ENCODE results near the gene RNU5D-1.
"Not testable (repeated sequence)": the region's sequence is repeated elsewhere in the genome, so short reads cannot be mapped to it uniquely, and the experiment has no call there.

The RNU5D-1 gene

DNA sequence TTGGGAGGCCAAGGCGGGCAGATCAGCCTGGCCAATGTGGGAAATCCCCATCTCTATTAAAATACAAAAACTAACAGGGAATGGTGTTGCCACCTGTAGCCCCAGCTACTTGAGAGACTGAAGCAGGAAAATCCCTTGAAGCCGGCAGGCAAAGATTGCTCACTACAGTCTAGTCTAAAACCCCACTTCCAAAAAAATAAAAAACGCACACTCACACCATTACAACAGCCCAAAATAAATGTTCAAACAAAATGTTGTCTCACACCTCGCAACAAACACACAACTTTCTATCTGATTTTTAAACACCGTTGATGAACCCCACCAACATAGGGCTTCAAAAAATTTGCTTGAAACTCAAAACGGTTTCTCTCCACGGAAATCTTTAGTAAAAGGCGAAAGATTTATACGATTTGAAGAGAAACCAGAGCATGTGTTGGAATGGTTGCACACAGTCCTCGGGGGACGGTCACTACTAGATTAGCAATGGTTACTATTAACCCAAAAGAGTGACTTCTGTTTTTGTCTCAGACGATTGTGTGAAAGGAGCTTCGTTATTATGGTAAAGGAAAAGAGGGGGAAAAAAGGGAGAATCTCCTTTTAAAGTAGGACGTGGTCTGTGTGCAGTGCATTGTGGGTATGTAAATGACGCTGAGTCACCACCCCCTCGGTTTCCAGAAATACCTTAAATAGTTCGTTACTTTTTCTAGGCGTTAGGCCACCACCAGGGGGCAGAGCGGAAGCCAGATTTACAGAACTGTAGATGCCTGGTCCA is at the start of gene RNU5D-1:
Gene RNU5D-1, minus strand, starts transcription at position 430 of the 772 bp plus-strand sequence.
- no peak for FAIRE-seq

DNA sequence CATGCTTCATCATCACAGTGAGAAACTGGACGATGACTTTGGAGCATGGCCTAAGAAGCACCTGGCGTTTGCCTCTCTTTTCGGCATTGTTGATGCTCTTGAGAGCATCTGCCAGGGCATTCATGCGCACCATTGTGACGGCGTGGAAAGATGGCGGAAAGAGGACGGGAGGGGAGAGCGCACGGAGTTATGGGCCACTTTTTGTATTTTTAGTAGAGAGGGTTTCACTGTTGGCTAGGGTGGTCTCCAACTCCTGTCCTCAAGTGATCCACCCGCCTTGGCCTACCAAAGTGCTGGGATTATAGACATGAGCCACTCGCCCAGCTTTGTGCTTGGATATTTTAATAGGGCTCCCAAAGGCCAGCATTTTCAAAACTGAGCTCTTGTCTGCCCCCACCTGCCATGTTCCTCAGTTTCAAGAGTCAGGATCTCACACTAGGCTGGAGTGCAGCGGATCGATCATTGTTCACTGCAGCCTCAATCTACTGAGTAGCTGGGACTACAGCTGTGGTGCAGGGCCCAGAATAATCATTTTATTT is 49.7 kb upstream of the RNU5D-1 start:
- peak; percentile 46 for FAIRE-seq

DNA sequence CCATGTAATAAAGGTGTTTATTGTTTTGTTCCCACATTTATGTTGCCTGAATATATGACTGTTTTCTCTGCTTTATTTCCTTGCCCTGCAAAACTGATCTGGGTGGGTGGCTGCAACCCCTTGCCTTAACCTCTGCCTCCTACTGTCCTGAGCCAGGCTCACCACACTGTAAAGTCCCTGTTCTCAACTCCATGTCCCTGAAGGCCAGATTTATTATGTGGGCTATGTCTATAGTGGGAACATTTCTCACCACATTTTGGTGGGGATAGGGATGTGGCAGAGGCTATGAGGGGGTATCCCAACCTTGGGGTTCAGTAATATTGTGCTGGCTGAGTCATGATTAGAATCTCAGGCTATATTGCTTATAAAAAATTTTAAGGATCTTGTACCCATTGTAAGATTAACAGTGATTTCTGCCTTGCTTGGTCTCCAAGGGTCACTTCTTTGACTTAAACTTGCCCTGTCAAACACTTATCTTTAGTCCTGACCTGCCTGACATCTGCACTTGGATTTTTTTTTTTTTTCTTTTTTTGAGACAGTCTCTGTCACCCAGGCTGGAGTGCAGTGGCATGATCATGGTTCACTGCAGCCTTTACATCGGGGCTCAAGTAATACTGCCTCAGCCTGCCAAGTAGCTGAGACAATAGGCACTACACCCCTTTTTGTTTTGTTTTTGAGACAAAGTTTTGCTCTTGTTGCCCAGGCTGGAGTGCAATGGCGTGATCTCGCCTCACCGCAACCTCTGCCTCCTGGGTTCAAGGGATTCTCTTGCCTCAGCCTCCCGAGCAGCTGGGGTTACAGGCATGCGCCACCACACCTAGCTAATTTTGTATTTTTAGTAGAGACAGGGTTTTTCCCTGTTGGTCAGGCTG is 48.0 kb upstream of the RNU5D-1 start:
- FAIRE-seq: no peak

DNA sequence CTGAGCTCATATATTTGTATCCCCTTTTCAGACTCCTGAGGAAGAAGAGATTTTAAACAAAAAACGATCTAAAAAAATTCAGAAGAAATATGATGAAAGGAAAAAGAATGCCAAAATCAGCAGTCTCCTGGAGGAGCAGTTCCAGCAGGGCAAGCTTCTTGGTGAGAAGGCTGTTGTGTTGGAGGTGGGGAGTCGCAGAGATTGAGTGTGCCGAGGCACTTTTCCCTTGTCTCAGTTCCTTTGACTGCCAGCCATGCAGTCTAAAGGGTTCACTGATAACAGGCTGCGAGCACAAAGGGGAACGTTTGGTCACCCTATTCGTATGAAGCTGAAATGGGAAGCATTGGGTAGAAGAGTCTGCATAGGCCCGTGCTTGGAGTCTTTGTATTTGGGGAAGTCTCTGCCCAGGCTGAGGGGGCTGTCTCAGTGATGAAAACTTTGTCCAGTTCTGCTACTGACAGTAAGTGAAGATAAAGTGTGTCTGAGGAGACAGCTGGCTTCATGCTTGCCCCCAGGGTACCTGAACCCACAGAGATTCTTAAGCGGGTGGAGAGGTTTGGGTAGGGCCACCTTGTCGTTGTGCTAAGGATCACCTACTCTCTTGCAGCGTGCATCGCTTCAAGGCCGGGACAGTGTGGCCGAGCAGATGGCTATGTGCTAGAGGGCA is 47.1 kb upstream of the RNU5D-1 start:
- no peak for FAIRE-seq

DNA sequence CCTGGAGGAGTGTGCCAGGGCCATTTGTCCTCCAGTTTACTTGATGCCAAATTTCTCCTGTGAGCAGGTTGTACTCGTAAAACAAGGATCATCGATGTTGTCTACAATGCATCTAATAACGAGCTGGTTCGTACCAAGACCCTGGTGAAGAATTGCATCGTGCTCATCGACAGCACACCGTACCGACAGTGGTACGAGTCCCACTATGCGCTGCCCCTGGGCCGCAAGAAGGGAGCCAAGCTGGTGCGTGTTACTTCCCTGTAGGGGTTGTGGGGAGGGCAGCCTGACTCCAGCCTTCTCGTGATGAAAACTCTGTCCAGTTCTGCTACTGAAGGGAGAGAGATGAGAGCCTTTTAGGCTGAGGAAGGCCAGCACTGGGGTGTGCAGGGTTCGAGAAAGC is 46.6 kb upstream of the RNU5D-1 start:
- FAIRE-seq: no peak

DNA sequence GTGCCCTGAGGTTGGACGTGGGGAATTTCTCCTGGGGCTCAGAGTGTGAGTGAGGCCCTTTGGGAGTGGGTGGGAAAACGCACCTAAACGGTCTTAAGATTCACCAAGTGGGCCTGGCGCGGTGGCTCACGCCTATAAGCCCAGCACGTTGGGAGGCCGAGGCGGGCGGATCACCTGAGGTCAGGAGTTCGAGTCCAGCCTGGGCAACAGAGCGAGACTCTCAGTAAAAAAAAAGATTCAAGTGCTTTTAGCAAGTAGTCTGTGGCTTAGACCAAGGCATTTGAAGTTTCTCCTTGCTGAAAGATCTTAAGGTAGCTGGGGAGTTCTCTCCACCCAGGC is 45.7 kb upstream of the RNU5D-1 start:
- no peak for FAIRE-seq

DNA sequence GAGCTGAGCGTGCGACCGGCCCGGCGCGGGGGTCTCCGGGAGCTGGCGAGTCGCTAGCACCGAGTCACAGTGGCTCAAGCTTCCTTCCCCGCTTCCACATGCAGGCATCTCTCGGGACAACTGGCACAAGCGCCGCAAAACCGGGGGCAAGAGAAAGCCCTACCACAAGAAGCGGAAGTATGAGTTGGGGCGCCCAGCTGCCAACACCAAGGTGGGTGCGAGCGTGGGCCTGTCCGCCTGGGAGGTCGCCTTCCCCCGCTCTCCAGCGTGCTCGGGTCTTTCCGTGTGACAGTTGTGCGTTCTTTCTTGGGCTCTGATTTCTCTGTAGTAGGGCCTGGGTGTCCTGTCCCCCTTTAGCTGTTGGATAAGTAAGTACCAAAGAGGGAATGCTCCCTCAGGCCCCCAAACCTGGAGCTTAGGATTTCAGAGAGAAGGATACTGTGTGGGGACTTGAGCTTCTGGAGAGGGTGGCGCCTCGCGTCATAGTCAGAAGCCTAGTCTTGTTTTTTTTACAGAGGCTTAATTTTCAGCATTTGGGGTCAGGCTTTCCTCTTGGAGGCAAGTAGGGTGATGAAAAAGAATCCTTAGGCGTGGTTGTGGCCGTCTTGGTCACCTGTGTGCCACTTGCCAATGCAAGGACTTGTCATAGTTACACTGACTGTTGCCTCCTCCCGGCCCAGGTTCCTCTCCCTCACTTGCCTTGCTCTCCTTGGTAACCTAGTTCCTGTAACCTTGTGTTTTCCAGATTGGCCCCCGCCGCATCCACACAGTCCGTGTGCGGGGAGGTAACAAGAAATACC is 45.2 kb upstream of the RNU5D-1 start:
- no peak for FAIRE-seq

DNA sequence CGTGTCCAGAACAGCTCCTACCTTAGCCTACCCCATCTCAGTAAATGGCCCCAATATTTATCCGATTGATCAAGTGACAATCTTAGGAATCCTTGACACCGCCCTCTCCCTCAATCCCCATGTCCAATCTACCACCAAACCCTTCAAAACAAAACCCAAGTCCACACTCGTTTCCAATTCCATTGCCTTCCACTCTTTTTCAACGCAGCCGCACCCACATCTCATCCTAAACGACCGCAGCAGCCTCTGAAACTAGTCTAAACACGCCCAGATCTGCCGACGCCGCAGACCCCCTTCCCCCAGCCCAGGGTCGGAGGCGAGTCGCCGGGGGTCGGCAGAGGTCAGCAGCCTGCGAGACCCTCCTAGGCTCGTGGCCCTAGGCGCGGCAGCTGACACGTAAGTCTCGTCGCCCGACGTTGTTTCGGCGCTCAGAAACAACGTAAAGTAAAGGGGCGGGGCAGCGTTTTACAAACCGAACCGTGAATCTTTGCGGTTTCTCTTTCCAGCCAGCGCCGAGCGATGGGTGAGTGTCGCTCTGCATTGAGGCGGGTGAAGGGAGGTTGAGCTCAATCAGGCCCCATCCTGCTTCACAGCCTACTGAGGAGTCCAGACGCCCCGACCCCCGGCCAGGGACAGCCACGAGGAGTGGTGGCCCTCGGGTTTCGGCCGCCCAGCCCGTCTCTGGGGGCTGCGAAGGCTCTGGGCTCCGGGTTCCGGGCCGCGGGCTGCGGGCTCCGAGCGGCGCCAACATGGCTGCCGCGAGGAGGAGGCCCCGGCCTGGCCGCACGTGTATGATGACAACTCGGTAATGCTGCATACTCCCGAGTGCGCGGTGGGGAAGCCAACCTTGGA is 44.3 kb upstream of the RNU5D-1 start, which contains the start of gene RPS8:
Gene RPS8, plus strand, starts transcription at position 463 of the 852 bp plus-strand sequence. Its CDS starts 57 bp downstream, at position 520.
- FAIRE-seq: peak; percentile 72

DNA sequence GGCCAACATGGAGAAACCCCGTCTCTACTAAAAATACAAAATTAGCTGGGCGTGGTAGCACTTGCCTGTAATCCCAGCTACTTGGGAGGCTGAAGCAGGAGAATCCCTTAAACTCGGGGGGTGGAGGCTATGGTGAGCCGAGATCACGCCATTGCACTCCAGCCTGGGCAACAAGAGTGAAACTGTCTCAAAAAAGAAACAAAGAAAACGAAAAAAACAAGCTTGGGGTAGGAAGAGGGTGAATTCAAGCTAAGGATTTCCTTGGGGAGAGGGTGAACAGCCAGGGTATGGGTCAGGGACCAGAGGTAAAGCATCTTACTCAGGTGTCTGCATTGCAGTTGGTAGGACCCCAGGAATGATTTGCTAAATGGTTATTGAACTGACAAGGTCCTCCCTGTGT is 35.5 kb upstream of the RNU5D-1 start:
- not testable (repeated sequence) for FAIRE-seq

DNA sequence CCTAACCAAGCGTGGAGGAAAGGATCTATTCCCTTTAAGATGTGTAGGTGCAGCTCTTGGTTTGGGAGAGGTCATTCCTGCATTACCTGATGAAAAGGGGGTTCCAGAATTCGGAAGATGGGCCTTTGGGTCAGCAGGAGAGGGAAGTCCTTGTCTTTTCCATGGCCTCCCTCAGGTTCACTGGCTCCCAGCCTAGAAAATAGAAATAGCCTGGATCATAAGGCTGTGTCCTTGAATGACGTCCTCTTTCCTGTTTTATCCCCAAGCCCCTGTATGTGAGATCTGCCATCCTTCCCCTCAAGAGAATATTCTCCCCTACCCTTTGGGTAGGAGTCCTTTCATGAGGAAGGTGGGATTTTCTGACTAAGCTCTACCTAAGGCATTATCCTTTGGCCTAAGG is 29.9 kb upstream of the RNU5D-1 start:
- FAIRE-seq: no peak

DNA sequence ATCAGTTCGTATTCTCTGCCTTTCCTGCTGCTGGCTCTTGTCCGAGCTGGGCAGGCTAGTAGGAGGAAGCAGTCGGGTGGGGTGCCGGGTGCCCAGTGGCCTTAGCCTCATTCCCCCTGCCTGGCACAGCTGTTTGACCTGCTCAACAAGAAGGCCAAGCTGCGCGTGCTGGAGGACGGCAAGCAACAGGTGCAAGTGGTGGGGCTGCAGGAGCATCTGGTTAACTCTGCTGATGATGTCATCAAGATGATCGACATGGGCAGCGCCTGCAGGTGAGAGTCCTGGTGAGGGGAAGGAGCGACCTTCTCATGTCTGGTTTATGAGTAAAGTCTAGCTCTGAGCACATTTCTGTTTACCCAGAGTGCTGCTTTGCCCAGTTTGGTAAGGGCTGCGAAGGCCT is 28.1 kb upstream of the RNU5D-1 start:
- FAIRE-seq: no peak

DNA sequence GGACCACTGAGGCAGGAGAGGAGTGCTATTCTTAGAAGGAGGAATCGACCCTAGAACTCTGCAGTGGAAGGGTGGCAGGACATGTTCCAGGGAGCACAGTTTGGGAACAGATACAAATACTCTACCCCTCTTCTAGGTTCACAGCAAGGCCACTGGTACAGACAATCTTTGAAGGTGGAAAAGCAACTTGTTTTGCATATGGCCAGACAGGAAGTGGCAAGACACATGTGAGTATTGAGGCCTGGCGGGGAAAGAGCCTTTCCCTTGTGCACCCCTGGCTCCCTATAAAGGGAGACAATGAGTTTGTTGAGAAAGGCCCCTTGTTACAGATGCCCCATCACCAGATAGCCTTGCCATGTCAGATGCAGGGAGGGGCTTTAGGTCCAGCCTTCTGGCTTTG is 26.4 kb upstream of the RNU5D-1 start:
- FAIRE-seq: no peak

DNA sequence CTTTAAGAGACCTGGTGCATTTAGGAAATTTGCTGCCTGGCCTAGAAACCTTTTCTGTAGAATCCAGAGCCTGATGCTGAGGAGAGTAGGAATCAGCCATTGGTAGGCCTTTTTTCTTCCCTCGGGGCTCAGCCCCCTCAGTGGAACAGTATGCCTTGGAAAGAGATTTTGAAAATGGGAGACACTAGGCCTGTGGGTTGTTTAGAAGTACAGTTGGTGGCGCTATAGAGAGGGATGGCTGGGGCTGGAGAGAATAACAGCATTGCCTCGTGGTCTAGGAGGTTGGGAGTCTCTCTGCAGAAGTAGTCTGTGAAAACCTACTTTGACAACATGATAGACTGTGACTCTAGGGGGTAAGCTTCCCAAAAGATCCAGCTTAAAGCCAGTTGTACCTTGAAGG is 16.9 kb upstream of the RNU5D-1 start:
- FAIRE-seq: no peak

DNA sequence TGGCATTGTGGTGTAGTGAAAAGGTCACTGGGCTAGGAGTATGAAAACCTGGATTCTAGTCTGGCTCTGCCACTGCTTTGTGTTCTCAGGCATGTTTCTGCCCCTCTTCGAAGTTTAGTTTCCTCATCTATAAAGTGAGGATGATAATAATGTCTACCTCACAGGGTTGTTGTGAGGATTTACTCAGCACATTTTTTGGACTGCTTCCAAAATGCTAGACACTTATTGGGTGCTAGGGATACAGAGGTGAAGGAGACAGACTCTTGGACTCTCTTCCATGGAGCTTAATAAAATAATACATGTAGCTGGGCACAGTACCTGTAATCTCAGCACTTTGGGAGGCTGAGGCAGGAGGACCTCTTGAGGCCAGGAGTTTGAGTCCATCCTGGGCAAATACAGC is 12.2 kb upstream of the RNU5D-1 start:
- no peak for FAIRE-seq

DNA sequence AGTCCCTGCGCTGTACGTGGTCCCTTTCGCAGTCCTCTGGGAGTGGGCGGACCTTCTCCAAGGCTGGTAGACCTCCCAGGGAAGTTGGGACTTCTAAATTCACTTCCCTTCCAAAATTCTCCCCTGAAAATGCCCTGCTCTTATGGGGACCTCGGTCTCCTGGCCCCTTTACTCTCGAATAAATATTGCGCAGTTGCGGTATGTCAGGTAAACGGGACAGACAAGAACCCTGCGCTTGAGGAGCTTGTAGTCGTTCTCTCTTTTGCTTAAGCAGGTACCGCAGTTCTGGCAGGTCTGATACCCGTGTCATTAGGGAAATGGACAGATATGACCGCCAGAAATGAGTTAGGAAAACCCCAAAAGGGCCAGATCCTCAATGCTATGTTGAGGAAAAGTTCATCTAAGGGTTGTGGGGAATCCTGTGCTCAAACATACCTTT is 9.2 kb upstream of the RNU5D-1 start:
- FAIRE-seq: no peak

DNA sequence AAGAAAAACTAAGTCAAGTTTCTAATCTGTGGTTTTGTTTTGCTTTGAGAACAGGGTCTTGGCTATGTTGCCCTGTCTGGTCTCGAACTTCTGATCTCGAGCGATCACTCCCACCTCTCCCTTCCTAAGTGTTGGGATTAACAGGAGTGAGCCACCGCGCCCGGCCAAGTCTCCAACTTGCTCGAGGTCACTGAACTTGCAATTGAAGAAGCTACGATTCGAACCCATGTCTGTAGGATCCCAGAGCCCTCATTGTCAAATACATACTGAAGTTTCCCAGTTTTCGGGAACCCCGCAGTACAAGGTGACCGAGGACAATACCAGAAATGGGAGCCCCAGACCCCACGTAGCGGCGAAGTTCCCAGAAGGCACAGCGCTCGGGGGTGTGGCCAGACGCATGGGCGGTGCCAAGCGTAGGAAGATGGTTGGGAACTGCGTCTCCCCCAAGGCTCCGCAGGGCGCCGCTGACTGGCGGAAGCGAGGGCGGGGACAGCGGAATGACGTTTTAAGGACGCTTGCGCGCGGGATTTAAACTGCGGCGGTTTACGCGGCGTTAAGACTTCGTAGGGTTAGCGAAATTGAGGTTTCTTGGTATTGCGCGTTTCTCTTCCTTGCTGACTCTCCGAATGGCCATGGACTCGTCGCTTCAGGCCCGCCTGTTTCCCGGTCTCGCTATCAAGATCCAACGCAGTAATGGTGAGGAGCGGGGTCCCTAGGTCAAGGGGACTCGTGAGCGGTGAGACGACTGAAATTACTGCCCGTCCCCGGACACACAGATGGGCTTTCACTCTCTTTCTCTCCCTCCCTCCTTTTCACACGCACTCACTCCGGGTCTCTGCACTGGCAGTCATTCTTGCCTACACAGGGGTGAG is 8.6 kb upstream of the RNU5D-1 start, which contains the start of gene KIF2C:
Gene KIF2C, plus strand, starts transcription at position 531 of the 872 bp plus-strand sequence. Its CDS starts 96 bp downstream, at position 627.
- peak; percentile 98 for FAIRE-seq

DNA sequence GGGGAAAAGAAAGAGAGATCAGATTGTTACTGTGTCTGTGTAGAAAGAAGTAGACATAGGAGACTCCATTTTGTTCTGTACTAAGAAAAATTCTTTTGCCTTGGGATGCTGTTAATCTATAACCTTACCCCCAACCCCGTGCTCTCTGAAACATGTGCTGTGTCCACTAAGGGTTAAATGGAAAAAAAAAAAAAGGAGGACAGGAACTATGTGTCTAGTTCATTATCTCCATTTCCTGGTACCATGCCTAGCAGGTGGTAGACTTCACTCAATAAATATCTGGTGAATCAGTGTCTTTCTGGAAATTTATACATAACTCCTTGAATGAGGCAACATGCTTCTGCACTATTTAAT is 8.0 kb upstream of the RNU5D-1 start:
- not testable (repeated sequence) for FAIRE-seq

DNA sequence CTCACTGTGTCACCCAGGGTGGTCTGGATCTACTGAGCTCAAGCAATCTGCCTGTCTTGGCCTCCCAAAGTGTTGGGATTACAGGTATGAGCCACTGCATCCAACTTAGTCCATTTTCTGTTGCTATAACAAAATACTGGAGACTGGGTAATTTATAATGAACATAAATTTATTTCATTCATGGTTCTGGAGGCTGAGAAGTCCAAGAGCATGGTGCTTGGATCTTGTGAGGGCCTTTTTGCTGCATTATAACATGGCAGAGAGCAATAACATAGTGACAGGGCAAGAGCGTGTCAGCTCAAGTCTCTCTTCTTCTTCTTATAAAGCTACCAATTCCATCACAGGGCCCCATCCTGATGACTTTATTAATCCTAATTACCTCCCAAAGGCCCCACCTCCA is 5.0 kb upstream of the RNU5D-1 start:
- FAIRE-seq: no peak

DNA sequence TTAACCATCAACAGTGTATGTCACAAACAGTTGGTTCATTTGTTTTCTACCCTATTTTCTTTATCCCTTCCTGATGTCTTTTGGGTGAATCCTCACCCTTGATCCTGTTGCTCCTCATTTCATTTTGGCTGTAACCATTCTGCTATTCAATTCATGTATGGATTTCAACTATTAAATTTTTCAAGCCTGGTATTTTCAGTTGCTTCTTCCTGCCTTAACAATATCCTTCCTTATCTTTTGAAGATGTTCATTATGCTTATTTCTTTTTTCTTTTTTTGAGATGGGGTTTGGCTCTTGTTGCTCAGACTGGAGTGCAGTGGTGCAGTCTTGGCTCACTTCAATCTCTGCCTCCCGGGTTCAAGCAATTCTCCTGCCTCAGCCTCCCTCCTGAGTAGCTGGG is 2.8 kb upstream of the RNU5D-1 start:
- FAIRE-seq: no peak

DNA sequence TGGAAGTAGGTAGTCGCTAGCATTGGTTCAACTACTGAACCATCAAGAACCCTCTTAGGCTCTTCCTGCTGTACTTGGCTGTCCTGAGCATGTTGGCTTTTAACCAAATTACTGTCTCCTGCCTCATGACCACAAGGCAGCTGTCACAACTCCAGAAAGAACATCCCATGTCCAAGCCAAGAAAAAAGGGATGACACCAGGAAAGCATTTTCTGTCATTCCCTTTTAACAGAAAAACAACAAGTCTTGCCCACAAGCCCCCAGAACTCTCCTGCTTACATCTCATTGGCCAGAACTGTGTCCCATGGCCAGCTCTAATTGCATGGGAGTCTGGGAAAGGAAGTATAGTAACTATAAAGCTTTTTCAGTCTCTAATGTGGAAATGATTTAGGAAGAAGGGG is 2.4 kb upstream of the RNU5D-1 start:
- no peak for FAIRE-seq

All from G401.6 (cell line).